Uterus (tissue), 2 donors: ENCODE measurements around the gene MAP3K5.

Source experiments
- POLR2A ChIP-seq, 2 donors: fragments of 450-650 bp; IDR thresholded peaks; one replicate each; pipeline ENCODE4 v1.6.1; 2016; ENCODE audit warnings: antibody characterized with exemption in 2 of 2, mild to moderate bottlenecking in 1 of 2, moderate library complexity in 1 of 2
- TF ChIP-seq, protein P1 (sequence below), 4 experiments: fragments of 200-600 bp in 2 of 4; fragments of 450-650 bp in 2 of 4; sonication (generic) in 2 of 4; IDR thresholded peaks; one replicate each; pipeline ENCODE4 v1.5.1; 2016 to 2019; ENCODE audit warnings: antibody characterized with exemption in 4 of 4, mild to moderate bottlenecking in 2 of 4, moderate library complexity in 1 of 4

- TF ChIP-seq, protein P1, sequence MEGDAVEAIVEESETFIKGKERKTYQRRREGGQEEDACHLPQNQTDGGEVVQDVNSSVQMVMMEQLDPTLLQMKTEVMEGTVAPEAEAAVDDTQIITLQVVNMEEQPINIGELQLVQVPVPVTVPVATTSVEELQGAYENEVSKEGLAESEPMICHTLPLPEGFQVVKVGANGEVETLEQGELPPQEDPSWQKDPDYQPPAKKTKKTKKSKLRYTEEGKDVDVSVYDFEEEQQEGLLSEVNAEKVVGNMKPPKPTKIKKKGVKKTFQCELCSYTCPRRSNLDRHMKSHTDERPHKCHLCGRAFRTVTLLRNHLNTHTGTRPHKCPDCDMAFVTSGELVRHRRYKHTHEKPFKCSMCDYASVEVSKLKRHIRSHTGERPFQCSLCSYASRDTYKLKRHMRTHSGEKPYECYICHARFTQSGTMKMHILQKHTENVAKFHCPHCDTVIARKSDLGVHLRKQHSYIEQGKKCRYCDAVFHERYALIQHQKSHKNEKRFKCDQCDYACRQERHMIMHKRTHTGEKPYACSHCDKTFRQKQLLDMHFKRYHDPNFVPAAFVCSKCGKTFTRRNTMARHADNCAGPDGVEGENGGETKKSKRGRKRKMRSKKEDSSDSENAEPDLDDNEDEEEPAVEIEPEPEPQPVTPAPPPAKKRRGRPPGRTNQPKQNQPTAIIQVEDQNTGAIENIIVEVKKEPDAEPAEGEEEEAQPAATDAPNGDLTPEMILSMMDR (IDR thresholded peaks at IDR 0.05), result no peak
- no peak for TF ChIP-seq POLR2A (IDR thresholded peaks at IDR 0.05)
Measured at GRCh38 chr6:136659991-136660499, 132.2 kb downstream of the MAP3K5 start.
